GM21576 (cell line): ENCODE measurements around the gene BRWD1.
"Not testable (repeated sequence)": the region's sequence is repeated elsewhere in the genome, so short reads cannot be mapped to it uniquely, and the experiment has no call there.

ENCODE experiments used
- ATAC-seq: cut with Tn5 transposase; IDR thresholded peaks from one replicate; pipeline ENCODE4 v1.9.1; 2021; ENCODE audit warnings: mild to moderate bottlenecking, moderate library complexity; ENCODE audit not compliant: unreplicated experiment

Gene BRWD1

GRCh38 chr21:39176271-39176709 is 137.1 kb downstream of the BRWD1 start:
- no peak for ATAC-seq

- ATAC-seq: no peak
These were observed 137.8 kb downstream of the BRWD1 start for GRCh38 chr21:39175665-39176064.

- ATAC-seq: no peak
These were observed 138.3 kb downstream of the BRWD1 start for GRCh38 chr21:39175154-39175553.

GRCh38 chr21:39173716-39174680 is 139.4 kb downstream of the BRWD1 start:
- ATAC-seq: no peak

- no peak for ATAC-seq
These were observed 143.5 kb downstream of the BRWD1 start for GRCh38 chr21:39169906-39170305.

- ATAC-seq: no peak
These were observed 144.6 kb downstream of the BRWD1 start for GRCh38 chr21:39168800-39169199.

- ATAC-seq: no peak
These were observed 148.9 kb downstream of the BRWD1 start for GRCh38 chr21:39164523-39164922.

GRCh38 chr21:39161064-39161463 is 152.4 kb downstream of the BRWD1 start:
- no peak for ATAC-seq

- ATAC-seq: no peak
These were observed 153.9 kb downstream of the BRWD1 start for GRCh38 chr21:39159342-39160063.

GRCh38 chr21:39157241-39157640 is 156.2 kb downstream of the BRWD1 start:
- ATAC-seq: not testable (repeated sequence)

GRCh38 chr21:39156024-39156423 is 157.4 kb downstream of the BRWD1 start:
- ATAC-seq: no peak

GRCh38 chr21:39155578-39155977 is 157.9 kb downstream of the BRWD1 start:
- no peak for ATAC-seq

- no peak for ATAC-seq
These were observed 159.6 kb downstream of the BRWD1 start for GRCh38 chr21:39153842-39154241.

GRCh38 chr21:39153373-39153772 is 160.1 kb downstream of the BRWD1 start:
- no peak for ATAC-seq

- ATAC-seq: no peak
These were observed 161.2 kb downstream of the BRWD1 start for GRCh38 chr21:39152271-39152670.

GRCh38 chr21:39150877-39151276 is 162.6 kb downstream of the BRWD1 start:
- no peak for ATAC-seq

GRCh38 chr21:39150316-39150715 is 163.1 kb downstream of the BRWD1 start:
- no peak for ATAC-seq

GRCh38 chr21:39149882-39150281 is 163.6 kb downstream of the BRWD1 start:
- ATAC-seq: no peak

GRCh38 chr21:39148975-39149374 is 164.5 kb downstream of the BRWD1 start:
- ATAC-seq: no peak

- ATAC-seq: no peak
These were observed 169.2 kb downstream of the BRWD1 start for GRCh38 chr21:39144191-39144590.

GRCh38 chr21:39142972-39143371 is 170.5 kb downstream of the BRWD1 start:
- ATAC-seq: no peak

GRCh38 chr21:39141502-39141901 is 171.9 kb downstream of the BRWD1 start:
- no peak for ATAC-seq
